Stimulated activated CD4-positive, alpha-beta T cell treated with anti-CD3 and anti-CD28 coated beads, Interleukin-12 subunit alpha, Interleukin-12 subunit beta, amount 100 ng/mL, for 48 hours (primary cell): ENCODE results near the gene FAM156B.
"Not testable (repeated sequence)": the region's sequence is repeated elsewhere in the genome, so short reads cannot be mapped to it uniquely, and the experiment has no call there.

Experiments
- DNase-seq, 3 donors: peaks; one replicate each; pipeline ENCODE4 v3.0.0-alpha.2; 2020; ENCODE audit warnings: low read depth in 2 of 3, low spot score in 1 of 3

Gene FAM156B

DNA sequence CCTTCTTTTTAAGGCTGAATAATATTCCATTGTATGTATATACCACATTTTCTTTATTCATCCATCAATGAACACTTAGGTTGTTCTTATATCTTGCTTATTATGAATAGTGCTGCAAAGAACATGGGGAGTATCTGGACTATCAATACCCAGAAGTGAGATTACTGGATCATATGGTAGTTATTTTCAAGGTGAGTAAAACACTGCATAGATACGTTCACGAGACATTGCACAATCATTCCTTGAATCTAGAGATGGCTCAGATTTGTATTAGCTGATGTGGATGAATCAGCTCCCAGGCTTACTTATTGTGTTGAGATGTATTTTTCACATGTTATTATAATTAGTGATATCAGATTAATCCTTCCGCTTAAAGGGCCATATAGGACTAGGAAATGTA lies 17.6 kb downstream of the FAM156B start:
- DNase-seq: not testable (repeated sequence)

DNA sequence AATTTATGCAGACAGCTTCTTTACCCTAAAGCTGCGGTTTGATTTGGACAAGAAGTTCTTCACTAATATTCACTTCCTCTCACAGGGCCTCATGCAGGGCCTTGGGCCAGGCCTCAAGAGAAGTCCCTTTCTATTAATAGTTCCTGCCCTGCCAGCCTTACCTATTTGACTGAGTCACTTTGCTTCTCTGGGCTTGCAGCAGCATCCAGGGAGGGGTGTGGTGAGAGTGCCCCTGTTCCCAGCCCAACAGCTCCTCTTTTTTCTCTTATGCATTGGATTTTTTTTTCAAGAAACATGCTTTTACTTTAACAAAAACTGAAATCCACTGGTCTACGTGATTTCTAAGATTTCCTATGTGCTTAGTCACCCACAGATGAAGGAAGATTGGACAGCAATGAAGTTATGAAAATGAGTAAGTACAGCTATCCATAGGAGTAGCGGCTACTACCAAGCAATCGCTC lies 26.7 kb downstream of the FAM156B start:
- no peak for DNase-seq

DNA sequence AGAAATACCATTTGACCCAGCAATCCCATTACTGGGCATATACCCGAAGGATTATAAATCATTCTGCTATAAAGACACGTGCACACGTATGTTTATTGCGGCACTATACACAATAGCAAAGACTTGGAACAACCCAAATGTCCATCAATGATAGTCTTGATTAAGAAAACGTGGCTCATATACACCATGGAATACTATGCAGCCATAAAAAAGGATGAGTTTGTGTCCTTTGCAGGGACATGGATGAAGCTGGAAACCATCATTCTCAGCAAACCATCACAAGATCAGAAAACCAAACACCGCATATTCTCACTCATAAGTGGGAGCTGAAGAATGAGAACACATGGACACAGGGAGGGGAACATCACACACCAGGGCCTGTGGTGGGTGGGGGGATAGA lies 33.1 kb downstream of the FAM156B start:
- not testable (repeated sequence) for DNase-seq

DNA sequence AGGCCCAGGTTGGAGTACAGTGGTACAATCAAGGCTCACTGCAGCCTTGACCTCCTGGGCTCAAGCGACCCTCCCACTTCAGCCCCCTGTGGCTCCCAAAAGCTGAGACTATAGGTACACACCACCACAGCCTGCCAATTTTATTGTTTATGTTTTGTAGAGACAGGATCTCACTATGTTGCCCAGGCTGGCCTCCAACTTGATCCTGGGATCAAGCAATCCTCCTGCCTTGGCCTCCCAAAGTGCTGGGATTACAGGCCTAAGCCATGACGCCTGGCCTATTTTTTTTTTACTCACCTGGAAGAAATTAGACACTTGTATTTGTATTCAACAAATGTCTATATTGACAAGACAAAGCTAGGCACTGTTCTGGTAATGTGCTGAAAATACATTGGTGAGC lies 36.1 kb downstream of the FAM156B start:
- DNase-seq: no peak

DNA sequence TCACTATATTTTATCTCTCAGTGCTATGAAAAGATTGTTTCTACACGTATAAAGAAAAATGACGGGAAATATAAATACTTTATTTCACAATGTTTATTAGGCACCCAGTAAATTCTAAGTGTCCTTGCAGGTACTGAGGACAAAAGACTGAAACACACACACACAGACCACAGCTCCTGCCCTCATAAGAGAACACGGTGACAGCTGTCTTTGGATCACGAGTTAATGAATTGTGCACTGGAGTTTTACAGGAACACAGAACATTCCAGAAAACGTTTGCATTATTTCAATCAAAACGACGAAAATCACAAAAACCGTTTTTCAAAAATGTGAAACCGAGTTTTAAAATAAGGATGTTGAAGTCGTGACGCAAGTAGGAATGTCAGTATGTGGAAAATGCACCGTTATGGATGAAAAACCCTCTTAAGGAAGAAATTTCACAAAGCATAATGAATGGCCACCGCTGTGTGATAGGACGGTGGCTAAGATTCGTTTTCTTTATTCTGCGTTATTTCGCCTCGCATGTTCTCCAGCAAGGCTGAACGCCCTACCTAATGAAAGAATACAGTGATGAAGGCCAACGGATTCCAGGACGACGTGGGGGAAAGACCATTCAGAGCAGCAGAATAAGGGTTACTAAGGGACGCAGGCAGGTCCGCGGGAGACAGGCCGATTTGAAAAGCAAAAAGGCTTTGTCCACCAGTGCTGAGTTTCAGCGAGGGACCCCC lies 37.0 kb downstream of the FAM156B start:
- peak in 1 of 3 donors; percentile 18 for DNase-seq

DNA sequence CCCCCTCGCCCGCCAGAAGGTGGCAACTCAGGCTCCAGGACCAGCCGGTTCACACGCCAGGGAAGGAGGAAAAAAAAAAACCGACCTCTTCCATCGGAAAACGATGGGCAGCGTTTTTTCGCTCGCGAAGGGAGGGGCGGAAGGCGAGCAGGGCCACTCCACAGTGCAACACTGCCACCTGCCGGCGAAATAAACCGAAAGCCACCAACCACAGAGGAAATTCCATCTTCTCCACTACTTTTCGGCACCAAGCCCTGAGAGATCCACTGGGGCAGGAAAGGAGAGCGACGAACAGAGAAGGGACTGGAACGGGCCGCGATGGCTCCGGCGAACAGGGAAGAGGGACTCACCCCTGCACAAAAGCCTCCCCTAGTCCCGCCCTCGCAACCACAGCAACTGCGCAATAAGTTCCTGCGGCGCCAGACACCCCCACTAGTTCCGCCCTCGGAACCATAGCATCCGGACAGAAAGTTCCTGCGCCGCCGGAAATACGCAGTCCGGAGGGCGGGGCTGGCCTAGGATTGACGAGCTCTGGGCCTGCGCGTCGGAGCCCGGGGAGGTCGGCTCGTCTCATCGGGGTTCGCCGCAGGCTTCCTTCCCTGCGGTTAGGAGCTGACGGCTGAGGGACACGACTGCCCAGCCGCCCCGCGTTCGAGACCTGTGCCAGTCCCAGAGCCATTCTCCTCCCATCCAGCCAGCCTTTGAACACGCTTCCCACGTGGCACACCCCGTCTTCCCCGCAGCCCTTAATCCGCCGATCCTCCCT lies 37.8 kb downstream of the FAM156B start:
- peak; percentile 80 to 95 (median 82) for DNase-seq

DNA sequence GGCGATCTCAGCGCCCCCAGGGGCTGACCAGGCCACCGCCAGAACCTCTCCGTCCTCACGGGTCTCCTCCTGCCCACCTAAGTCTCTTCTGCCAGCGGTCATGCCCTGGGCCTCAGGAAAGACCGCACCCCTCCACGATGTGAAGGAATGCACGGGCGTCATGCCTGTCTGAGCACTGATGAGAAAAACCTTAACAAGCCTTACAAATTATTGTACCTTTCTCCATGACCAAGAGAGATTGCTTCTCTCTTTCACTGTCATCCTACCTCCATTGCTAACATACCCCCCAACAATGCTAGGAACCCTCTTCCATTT lies 38.3 kb downstream of the FAM156B start:
- DNase-seq: not testable (repeated sequence)

DNA sequence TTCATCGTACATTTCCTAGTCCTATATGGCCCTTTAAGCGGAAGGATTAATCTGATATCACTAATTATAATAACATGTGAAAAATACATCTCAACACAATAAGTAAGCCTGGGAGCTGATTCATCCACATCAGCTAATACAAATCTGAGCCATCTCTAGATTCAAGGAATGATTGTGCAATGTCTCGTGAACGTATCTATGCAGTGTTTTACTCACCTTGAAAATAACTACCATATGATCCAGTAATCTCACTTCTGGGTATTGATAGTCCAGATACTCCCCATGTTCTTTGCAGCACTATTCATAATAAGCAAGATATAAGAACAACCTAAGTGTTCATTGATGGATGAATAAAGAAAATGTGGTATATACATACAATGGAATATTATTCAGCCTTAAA lies 43.6 kb downstream of the FAM156B start:
- not testable (repeated sequence) for DNase-seq

DNA sequence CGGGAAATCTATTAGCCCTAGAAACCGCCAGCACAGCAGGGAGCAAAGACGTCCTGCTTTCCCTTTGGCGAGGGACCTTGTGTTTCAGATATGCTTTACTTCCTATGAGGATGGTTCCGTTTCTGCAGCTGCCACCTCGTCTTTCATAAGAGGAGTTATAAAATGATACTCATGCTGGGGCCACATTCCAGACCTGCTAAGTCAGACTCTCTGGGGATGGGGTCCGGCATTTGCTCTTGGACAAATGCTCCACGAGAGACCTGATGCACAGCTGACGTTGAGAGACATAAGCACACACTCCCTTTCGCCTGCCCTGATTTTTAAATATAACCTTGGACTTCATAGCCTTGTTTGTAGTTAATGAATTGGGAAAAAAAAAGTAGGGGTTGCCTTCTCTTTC lies 44.6 kb downstream of the FAM156B start:
- DNase-seq: not testable (repeated sequence)

DNA sequence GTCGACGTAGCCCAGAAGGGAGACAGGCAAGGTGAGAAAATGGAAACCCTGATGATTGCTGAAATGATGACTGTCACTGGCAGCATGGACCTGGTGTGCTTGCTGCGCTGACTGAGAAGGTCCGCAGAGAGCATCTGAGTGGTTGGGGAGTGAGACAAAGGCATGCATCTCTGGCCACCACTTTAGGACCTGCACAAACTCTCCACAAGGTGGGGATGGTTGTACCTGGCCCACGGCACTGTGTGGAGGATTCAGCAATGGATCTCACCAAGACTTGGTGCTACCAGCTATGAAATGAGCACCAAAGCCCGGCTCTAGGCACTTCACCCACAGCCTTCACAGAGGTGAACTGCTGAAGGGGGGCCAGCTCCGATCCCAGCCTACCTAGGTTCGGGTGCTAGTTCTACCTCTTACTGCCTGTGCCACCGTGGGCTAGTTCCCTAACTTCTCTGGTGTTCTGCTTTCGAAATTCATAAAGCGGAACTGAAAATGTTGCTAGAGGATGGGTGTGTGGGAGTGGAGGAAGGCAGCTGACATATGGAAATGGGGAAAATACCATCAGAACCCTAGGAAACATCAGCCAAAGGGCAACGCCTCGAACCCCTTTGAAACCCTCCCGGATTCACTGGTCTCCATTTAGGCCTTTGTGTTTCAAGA lies 48.8 kb downstream of the FAM156B start:
- DNase-seq: not testable (repeated sequence)

DNA sequence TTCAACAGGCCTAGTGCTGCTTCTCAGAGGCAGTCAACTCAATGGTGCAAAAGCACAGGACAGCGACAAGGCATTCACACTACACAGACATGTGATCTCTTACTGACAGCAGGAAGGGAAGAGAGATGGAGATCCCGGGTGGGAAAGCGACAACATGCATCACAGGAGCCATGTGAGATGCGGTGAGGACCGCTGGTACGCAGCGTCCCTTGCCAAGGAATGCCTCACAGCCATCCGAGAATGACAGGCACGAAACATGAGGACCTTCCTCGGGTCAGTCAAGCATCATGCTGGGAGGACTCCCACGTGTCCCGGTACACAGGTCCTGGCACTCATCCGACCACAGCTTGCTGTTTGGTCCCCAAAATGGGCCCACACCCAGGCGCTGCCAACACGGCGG lies 50.4 kb downstream of the FAM156B start:
- not testable (repeated sequence) for DNase-seq

DNA sequence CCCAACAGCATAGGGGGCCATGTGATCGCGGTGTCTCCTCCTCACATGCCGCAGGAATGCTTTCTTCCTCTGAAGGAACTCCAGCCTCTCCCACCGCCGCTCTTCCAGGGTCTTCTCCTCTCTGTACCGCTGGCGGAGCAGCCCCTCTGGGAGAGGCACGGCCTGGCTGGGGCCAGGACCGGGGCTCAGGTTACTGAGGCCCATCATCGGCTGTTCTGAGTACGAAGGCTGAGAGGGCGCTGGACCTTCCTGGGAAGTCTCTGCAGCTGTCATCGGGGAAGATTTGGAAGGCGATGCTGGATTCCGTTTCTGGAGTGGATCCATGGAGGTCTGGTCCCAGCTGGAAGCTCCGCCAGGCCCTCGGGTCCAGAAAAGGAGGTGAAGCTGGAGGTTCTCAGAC lies 51.1 kb downstream of the FAM156B start:
- DNase-seq: not testable (repeated sequence)

DNA sequence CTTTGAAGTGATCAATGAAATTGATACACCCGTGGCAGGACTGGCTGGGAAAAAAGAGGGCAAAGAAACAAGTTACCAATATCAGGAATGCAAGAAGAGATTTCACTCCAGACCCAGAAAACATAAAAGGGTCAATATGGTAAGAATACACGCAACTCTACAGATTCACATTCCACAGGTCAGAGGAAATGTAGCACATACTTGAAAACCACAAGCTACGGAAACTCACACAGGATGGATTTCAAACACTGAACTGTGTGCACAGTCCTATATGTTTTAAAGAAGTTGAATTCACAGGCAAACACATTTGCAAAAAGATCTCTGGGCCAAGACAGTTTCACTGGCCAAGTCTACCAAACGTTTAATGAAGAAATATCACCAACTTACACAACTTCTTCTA lies 52.2 kb downstream of the FAM156B start:
- not testable (repeated sequence) for DNase-seq

DNA sequence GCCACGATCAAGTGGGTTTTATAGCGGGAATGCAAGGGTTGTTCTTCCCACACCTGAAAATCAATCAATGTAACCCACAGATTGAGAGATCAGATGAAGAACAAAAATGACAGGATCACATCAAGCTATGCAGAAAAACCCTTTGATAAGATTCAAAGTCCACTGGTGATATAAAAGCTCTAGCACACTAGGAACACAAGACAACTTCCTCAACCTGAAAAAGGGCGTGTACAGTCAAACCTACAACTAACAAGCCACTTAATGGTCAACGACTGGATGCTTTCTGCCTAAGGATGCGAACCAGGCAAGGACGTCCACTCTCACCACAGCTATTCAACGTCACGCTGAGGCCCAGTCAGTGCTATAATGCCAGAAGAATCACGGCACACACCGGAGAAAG lies 52.8 kb downstream of the FAM156B start:
- not testable (repeated sequence) for DNase-seq
